BLaER1 treated with 17β-estradiol and CSF1 and Interleukin-3, amounts not matched to agents 10 nM and 100 nM (cell line): ENCODE measurements around the gene TIAM2.
"Not testable (repeated sequence)": the region's sequence is repeated elsewhere in the genome, so short reads cannot be mapped to it uniquely, and the experiment has no call there.

Experiments
- H3K27ac ChIP-seq, 11 experiments: shearing (Covaris generic); formaldehyde crosslinking; 2 replicates each; pipeline ENCODE4 v1.8.1; 2022
- H3K27me3 ChIP-seq, 11 experiments: shearing (Covaris generic); formaldehyde crosslinking; 2 replicates each; pipeline ENCODE4 v1.8.1; 2022
- H3K36me3 ChIP-seq, 11 experiments: shearing (Covaris generic); formaldehyde crosslinking; 2 replicates each; pipeline ENCODE4 v1.8.1; 2022
- H3K4me1 ChIP-seq, 10 experiments: shearing (Covaris generic); formaldehyde crosslinking; 2 replicates each; pipeline ENCODE4 v1.8.1; 2022
- H3K4me2 ChIP-seq, 11 experiments: shearing (Covaris generic); formaldehyde crosslinking; 2 replicates each; pipeline ENCODE4 v1.8.1; 2022
- H3K4me3 ChIP-seq, 10 experiments: shearing (Covaris generic); formaldehyde crosslinking; 2 replicates each; pipeline ENCODE4 v1.8.1; 2022
- H3K9ac ChIP-seq, 11 experiments: shearing (Covaris generic); formaldehyde crosslinking; 2 replicates each; pipeline ENCODE4 v1.8.1; 2022
- H3K9me3 ChIP-seq, 11 experiments: shearing (Covaris generic); formaldehyde crosslinking; replicated peaks in 1 of 11; 2 replicates each; pipeline ENCODE4 v1.8.1; 2022
- H4K20me1 ChIP-seq, 11 experiments: shearing (Covaris generic); formaldehyde crosslinking; 2 replicates each; pipeline ENCODE4 v1.8.1; 2022
- Cebpa-rat ChIP-seq, 11 experiments: shearing (Covaris generic); IDR thresholded peaks; 2 replicates each; pipeline ENCODE4 v1.8.1; 2022

The TIAM2 gene

DNA sequence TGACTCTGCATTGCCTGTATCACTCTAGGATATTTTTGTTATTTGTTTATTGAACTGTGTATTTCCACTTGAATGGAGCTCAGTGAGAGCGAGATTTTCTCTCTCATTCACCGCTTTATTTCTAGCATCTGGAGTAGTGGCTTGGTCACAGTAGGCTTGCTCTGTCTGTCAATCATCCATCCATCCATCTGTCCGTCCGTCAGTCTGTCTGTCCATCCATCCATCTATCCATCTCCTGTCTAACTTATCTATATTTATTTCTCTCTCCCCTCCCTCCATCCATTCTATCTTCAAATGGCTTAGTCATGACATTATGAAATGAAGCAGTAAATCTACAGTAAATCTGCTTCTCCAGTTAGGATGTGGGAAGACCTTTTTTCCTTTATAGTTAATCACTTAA is 94.6 kb downstream of the TIAM2 start:
- peaks cover 0 to 7% (median 2%) of the 10 kb centered on the region in 10 experiments; a peak in 10 of 20 replicates for H3K4me1 ChIP-seq
- no peaks in the 10 kb centered on the region for H4K20me1 ChIP-seq
- no peaks in the 10 kb centered on the region for H3K27me3 ChIP-seq
- no peak overlapping the region for H3K27ac ChIP-seq
- no peaks in the 10 kb centered on the region for H3K36me3 ChIP-seq
- H3K9ac ChIP-seq, result no peak overlapping the region
- H3K9me3 ChIP-seq, result no peaks in the 10 kb centered on the region
- no peak overlapping the region for H3K4me2 ChIP-seq
- TF ChIP-seq Cebpa-rat (IDR thresholded peaks at IDR 0.05), result no peak
- H3K4me3 ChIP-seq, result no peak overlapping the region

DNA sequence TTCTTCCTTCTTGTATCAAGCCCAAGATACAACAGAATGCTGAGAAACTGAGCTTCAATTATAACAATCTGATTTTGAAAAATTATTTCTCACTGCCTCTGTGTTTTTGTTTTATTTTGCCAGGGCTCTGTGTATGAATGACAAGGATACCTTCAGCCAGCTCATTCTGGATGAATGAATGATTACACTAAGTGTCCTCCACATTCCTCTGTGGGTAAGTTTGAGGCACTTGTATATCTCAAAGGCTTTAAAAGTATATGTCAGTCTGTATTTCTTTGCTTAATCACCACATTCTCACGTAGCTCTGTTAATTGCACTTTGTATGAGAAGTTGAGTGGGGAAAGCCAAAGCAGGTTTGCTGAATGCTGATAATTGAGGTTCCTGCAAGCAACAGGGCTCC is 95.1 kb downstream of the TIAM2 start:
- Histone ChIP-seq H3K4me1 (peaks cover 0 to 11% (median 4%) of the 10 kb centered on the region in 10 experiments; a peak in 10 of 20 replicates), H4K20me1 (no peaks in the 10 kb centered on the region), H3K27ac (no peak overlapping the region)

DNA sequence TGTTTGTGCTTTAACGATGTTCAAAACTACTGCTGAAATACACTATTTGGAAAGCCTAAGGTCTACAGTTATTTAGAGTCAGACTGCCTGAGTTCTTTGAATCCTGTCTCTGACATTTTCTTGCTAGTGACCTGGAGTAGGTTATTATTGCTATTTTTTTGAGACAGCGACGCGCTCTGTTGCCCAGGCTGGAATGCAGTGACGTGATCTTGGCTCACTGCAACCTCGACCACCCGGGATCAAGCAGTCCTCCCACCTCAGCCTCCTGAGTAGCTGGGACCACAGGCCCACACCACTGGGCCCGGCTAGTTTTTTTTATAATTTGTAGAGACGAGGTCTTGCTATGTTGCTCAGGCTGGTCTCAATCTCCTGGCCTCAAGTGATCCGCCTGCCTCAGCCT is 96.6 kb downstream of the TIAM2 start:
- Histone ChIP-seq H3K4me2 (no peak overlapping the region), H4K20me1 (no peaks in the 10 kb centered on the region), H3K27me3 (no peaks in the 10 kb centered on the region), H3K9me3 (peaks cover 0 to 4% (median 1%) of the 10 kb centered on the region in 11 experiments; a peak in 7 of 22 replicates), H3K9ac (no peak overlapping the region), H3K4me3 (no peak overlapping the region), H3K27ac (no peak overlapping the region), H3K36me3 (no peaks in the 10 kb centered on the region), H3K4me1 (peaks cover 0 to 12% (median 4%) of the 10 kb centered on the region in 10 experiments; a peak in 10 of 20 replicates)
- no peak for TF ChIP-seq Cebpa-rat (IDR thresholded peaks at IDR 0.05)

More for the DNA sequence above, 95.1 kb downstream of the TIAM2 start:
- H3K4me2 ChIP-seq, result no peak overlapping the region
- no peaks in the 10 kb centered on the region for H3K36me3 ChIP-seq
- H3K4me3 ChIP-seq, result no peak overlapping the region
- no peak overlapping the region for H3K9ac ChIP-seq
- no peak for TF ChIP-seq Cebpa-rat (IDR thresholded peaks at IDR 0.05)
- no peaks in the 10 kb centered on the region for H3K9me3 ChIP-seq
- H3K27me3 ChIP-seq, result no peaks in the 10 kb centered on the region

DNA sequence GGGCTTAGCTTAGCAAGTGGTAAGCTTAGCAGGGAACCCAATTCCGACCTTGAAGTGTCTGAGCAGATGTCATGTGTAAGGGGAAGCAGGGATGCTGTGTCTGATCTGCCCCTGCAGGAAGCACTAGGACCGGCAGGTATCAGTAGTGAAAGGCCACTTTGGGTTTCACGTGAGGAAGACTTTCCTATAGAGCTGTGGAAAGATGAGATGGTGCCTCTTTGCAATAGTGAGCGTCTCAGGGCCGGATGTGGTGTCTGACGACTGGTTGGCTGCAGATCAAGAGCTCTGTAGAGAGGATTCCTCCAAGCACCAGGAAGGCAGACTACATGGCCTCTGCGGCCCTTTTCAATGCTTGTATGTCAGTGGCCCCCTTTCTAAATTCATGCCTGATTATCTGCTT is 98.3 kb downstream of the TIAM2 start:
- Histone ChIP-seq H3K4me2 (no peak overlapping the region), H3K36me3 (no peaks in the 10 kb centered on the region), H3K9ac (no peak overlapping the region), H3K27ac (no peak overlapping the region), H3K4me1 (peaks cover 0 to 12% (median 4%) of the 10 kb centered on the region in 10 experiments; a peak in 10 of 20 replicates), H4K20me1 (no peaks in the 10 kb centered on the region), H3K4me3 (no peak overlapping the region), H3K9me3 (peaks cover 0 to 12% (median 10%) of the 10 kb centered on the region in 11 experiments; a peak in 13 of 22 replicates), H3K27me3 (no peaks in the 10 kb centered on the region)
- no peak for TF ChIP-seq Cebpa-rat (IDR thresholded peaks at IDR 0.05)

DNA sequence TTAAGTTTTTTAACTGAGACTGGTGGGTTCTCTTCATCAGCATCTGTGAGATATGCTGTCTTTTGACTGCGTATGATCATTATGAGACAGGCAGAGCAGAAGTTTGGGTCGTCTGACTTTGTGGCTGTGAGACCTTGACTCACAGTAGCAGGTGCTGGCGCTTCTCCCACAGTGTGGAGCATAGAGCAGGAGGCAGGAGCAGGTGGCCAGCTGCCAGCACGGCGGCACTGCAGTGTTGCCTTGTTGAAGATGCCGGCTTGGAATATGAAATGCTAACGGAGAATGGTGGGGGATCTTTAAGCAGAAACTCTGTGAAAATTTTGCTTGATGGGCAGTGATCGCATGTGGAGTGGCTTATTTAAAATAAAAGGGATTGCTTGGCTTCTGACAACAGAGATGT is 105.0 kb downstream of the TIAM2 start:
- peaks cover 0 to 2% (median under 1%) of the 10 kb centered on the region in 10 experiments; a peak in 10 of 20 replicates for H3K4me1 ChIP-seq
- H3K4me3 ChIP-seq, result no peak overlapping the region
- no peak for TF ChIP-seq Cebpa-rat (IDR thresholded peaks at IDR 0.05)
- no peak overlapping the region for H3K4me2 ChIP-seq
- no peaks in the 10 kb centered on the region for H3K36me3 ChIP-seq
- peaks cover 0 to 12% (median 10%) of the 10 kb centered on the region in 11 experiments; a peak in 13 of 22 replicates for H3K9me3 ChIP-seq
- no peak overlapping the region for H3K9ac ChIP-seq
- no peaks in the 10 kb centered on the region for H3K27me3 ChIP-seq
- H4K20me1 ChIP-seq, result no peaks in the 10 kb centered on the region
- no peak overlapping the region for H3K27ac ChIP-seq

DNA sequence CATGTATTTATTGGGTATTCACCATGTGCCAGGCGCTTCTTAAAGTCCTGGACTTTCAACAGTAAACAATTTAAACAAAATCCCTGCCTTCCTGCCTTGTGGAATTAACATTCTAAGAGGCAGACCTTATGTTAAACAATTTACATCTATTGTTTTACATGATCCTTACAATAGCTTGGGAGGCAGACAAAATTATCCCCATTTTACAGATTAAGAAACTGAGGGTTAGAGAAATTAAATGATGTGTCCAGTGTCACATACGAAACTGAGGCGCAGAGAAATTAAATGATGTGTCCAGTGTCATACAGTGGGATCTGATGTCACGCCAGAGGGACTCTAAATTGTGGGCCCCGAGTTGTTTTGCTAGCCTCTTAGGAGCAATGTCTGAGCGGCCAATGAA is 105.5 kb downstream of the TIAM2 start:
- peaks cover 0 to 12% (median 10%) of the 10 kb centered on the region in 11 experiments; a peak in 13 of 22 replicates for H3K9me3 ChIP-seq
- TF ChIP-seq Cebpa-rat (IDR thresholded peaks at IDR 0.05), result no peak

DNA sequence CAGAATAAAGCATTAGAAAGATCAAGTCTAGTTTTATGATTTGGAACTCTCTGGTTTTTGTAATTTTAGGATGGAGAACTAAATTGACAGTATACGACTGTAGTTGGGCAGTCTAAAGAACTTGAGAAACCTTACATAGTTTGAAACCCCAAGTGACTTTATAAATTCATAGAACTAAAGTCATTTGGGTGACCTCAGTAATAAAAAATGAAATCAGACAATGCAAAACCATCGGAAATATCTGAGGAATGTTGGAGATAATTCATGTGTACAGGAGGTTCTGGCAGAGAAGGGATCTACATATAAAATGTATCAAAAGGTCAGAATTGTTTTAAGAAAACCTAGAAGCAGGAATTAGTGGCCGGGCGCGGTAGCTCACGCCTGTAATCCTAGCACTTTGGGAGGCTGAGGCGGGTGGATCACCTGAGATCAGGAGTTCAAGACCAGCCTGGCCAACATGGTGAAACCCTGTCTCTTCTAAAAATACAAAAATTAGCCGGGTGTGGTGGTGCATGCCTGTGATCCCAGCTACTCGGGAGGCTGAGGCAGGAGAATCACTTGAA is 108.0 kb downstream of the TIAM2 start:
- H3K27me3 ChIP-seq, H3K4me2 ChIP-seq, H3K27ac ChIP-seq, H3K4me3 ChIP-seq, H3K9ac ChIP-seq, H4K20me1 ChIP-seq, H3K36me3 ChIP-seq, H3K9me3 ChIP-seq: not testable (repeated sequence)
- peaks cover 0 to 21% (median 14%) of the 10 kb centered on the region in 10 experiments; a peak in 16 of 20 replicates for H3K4me1 ChIP-seq

More for the DNA sequence above, 105.5 kb downstream of the TIAM2 start:
- H3K9ac ChIP-seq, result no peak overlapping the region
- no peaks in the 10 kb centered on the region for H3K36me3 ChIP-seq
- no peaks in the 10 kb centered on the region for H4K20me1 ChIP-seq
- H3K4me3 ChIP-seq, result no peak overlapping the region
- H3K27me3 ChIP-seq, result no peaks in the 10 kb centered on the region
- no peak overlapping the region for H3K27ac ChIP-seq
- H3K4me2 ChIP-seq, result no peak overlapping the region
- no peaks in the 10 kb centered on the region for H3K4me1 ChIP-seq

DNA sequence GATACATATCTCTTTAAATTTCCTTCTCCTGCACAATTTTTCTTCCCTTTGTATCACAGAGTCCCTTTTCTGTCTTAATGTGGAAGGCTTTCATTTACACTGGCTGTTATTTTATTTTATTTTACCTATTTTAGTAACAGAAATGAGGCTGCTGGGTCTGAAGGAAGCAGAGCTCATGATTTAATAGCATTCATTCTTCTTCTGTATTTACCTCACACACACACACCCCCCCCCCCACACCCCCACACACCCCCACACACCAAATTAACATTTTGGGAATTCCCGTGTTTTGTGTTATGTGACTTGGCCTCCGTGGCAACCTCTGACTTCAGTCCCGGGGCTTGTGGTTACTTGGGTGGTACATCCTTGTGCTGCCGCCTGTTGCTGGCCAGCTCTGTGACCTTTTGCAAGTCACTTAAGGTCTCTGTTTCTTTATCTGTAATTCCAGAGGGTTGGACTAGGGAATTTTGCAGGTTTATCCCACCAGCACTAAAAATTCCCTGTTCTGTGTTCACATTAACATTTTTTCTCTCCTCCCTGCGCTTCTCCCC is 108.8 kb downstream of the TIAM2 start:
- Histone ChIP-seq H3K9me3 (no peaks in the 10 kb centered on the region), H3K4me2 (no peak overlapping the region), H3K27ac (no peak overlapping the region), H3K4me3 (no peak overlapping the region), H4K20me1 (no peaks in the 10 kb centered on the region), H3K9ac (no peak overlapping the region), H3K27me3 (no peaks in the 10 kb centered on the region), H3K36me3 (no peaks in the 10 kb centered on the region), H3K4me1 (peaks cover 0 to 23% (median 15%) of the 10 kb centered on the region in 10 experiments; a peak in 16 of 20 replicates)
- no peak for TF ChIP-seq Cebpa-rat (IDR thresholded peaks at IDR 0.05)

DNA sequence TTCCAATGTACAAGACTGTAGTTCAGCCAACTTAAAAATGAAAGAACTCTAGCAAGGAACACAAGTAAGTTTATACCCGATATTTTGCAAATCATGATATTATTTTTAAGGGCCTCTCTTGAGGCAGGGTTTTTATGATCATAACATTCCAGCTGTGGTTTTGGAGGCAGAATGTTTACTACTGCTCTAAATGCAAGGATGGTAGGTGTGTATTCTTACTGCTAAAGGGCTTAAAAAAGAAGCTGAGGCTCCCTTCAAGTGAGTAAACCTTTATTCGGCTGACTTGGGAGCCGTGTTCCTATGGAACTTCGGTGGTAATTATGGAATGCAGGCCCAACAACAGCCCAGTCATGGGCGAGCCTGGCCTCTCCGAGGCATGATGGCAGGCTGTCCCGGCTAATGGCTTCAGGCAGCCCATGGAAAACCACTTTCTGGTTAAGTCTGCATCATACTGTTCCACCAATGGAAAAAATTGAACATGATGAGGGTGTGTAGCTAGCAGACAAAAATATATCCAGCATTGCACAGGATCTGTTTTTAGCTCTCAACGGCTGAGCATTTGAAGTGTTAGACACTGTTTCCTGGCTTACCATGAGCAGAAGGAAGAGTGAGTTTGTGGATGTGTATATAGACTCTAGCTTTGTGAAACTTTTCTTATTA is 111.5 kb downstream of the TIAM2 start:
- H4K20me1 ChIP-seq, result no peaks in the 10 kb centered on the region
- no peak for TF ChIP-seq Cebpa-rat (IDR thresholded peaks at IDR 0.05)
- H3K4me1 ChIP-seq, result peaks cover 0 to 23% (median 15%) of the 10 kb centered on the region in 10 experiments; a peak in 16 of 20 replicates
- H3K27ac ChIP-seq, result no peak overlapping the region
- H3K4me3 ChIP-seq, result peak overlapping the region in 3 of 10 experiments; percentile 6 to 33 (median 32); a peak in 4 of 20 replicates
- H3K27me3 ChIP-seq, result no peaks in the 10 kb centered on the region
- no peaks in the 10 kb centered on the region for H3K36me3 ChIP-seq
- H3K9me3 ChIP-seq, result no peaks in the 10 kb centered on the region
- H3K9ac ChIP-seq, result no peak overlapping the region
- peak overlapping the region in 10 of 11 experiments; percentile 18 to 70 (median 54); a peak in 19 of 22 replicates for H3K4me2 ChIP-seq
